ENCODE measurements around the gene KANTR.

- TF ChIP-seq ZNF274 (IDR thresholded peaks at IDR 0.05; ENCODE audit: low read depth, low read length): no peak
- no peak for TF ChIP-seq SUZ12 (IDR thresholded peaks at IDR 0.05; ENCODE audit: extremely low read depth, insufficient read depth, insufficient read length)
These were observed 32.4 kb downstream of the KANTR start for GRCh38 chrX:53126377-53126776.

Measured in NT2/D1 (cell line).